ENCODE measurements around the gene TOM1L2.

DNA sequence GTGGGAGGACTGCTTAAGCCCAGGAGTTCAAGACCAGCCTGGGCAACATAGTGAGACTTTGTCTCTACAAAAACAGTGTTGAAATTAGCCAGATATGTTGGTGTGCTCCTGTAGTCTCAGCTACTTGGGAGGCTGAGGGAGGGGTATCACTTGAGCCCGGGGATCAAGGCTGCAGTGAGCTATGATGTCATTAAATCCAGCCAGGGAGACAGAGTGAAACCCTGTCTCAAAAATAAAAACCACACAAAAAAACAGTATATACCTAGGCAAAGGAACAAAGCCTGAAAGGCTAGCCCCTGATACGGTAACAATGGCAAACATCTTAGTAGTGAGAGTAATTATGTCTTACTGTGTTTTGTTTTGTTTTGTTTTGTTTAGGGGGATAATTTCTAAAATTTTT is 38.0 kb downstream of the TOM1L2 start:
- TF ChIP-seq, protein P1, sequence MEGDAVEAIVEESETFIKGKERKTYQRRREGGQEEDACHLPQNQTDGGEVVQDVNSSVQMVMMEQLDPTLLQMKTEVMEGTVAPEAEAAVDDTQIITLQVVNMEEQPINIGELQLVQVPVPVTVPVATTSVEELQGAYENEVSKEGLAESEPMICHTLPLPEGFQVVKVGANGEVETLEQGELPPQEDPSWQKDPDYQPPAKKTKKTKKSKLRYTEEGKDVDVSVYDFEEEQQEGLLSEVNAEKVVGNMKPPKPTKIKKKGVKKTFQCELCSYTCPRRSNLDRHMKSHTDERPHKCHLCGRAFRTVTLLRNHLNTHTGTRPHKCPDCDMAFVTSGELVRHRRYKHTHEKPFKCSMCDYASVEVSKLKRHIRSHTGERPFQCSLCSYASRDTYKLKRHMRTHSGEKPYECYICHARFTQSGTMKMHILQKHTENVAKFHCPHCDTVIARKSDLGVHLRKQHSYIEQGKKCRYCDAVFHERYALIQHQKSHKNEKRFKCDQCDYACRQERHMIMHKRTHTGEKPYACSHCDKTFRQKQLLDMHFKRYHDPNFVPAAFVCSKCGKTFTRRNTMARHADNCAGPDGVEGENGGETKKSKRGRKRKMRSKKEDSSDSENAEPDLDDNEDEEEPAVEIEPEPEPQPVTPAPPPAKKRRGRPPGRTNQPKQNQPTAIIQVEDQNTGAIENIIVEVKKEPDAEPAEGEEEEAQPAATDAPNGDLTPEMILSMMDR (conservative IDR thresholded peaks at IDR 0.05; ENCODE audit: low read depth, low read length), result no peak
- no peak for TF ChIP-seq CEBPB (IDR thresholded peaks at IDR 0.05; ENCODE audit: low read depth, low read length)
- TF ChIP-seq SMC3 (IDR thresholded peaks at IDR 0.05; ENCODE audit: low read depth, low read length), result no peak
- no peak for TF ChIP-seq FOS (IDR thresholded peaks at IDR 0.05; ENCODE audit: low read depth, low read length)
- TF ChIP-seq RFX5 (IDR thresholded peaks at IDR 0.05; ENCODE audit: low read depth, low read length), result no peak
- no peak for TF ChIP-seq POLR2A (IDR thresholded peaks at IDR 0.05; ENCODE audit: low read depth, low read length)
- no peak for TF ChIP-seq CHD1 (IDR thresholded peaks at IDR 0.05; ENCODE audit: low read depth, low read length)

Measured in IMR-90 (cell line).